ENCODE data around the gene ODC1.

DNA sequence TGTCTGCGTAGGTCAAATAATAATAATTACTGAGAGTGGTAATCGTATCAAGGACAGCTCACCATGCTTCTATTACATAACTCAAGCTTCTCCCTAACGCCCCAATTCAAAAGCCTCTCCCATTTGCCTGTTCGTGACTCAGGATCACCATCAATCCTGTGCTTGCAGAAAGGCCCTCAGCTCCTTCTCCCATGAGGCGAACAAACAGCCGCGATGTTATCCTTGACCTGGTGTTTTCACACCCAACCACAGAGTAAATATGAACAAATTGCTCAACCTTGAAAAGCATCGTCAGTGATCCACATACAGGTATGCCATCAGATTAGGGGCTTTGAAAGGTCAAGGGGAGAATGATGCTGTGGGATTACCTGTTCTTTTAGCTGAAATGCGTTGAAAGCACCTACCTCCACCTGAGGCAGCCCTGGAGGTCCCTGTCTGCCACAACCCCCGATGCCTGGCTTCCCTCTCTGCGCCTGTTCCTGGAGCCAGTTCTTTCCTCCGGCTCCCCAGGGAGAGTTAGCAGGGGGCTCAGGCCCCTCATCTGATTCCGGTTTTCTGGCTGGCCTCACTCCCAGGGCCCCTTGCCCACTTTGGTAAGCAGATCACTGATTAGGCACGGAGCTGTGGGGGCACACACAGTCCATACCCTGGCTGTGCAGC, 39.1 kb upstream of the ODC1 start:
- TF ChIP-seq GATA3 (IDR thresholded peaks at IDR 0.05; ENCODE audit: low read depth, low read length) (no peak), GATA2 (IDR thresholded peaks at IDR 0.05; ENCODE audit: low read depth, low read length) (no peak)

Data from SH-SY5Y (cell line).